Stomach (tissue), 4 donors: Measurements from ENCODE around the gene SWT1.

Source experiments
- CTCF ChIP-seq, 7 experiments: fragments of 450-650 bp in 4 of 7; fragments of 200-600 bp in 3 of 7; sonication (generic) in 3 of 7; IDR thresholded peaks; one replicate each; pipeline ENCODE4 v1.5.1; 2016 to 2019; ENCODE audit warnings: antibody characterized with exemption in 7 of 7, control low read depth in 2 of 7, mild to moderate bottlenecking in 1 of 7
- EP300 ChIP-seq: sonication (generic); formaldehyde crosslinking; IDR thresholded peaks from one replicate; pipeline ENCODE4 v1.6.1; 2017; ENCODE audit warnings: antibody characterized with exemption
- POLR2A ChIP-seq, 4 donors: fragments of 450-650 bp; IDR thresholded peaks; one replicate each; pipeline ENCODE4 v1.6.1; 2016; ENCODE audit warnings: antibody characterized with exemption in 4 of 4, control low read depth in 2 of 4, mild to moderate bottlenecking in 1 of 4, moderate library complexity in 1 of 4
- POLR2AphosphoS5 ChIP-seq, 3 donors: sonication (generic); formaldehyde crosslinking; IDR thresholded peaks; one replicate each; pipeline ENCODE4 v1.6.1; 2016; ENCODE audit warnings: antibody characterized with exemption in 3 of 3

GRCh38 chr1:185295091-185295490 lies 138.1 kb downstream of the SWT1 start:
- TF ChIP-seq EP300 = no peak
- no peak for TF ChIP-seq CTCF (IDR thresholded peaks at IDR 0.05)
- TF ChIP-seq POLR2A (IDR thresholded peaks at IDR 0.05) = no peak
- no peak for TF ChIP-seq POLR2AphosphoS5 (IDR thresholded peaks at IDR 0.05)
